ENCODE data around the gene HIPK1. TPM values are rescaled to one million over a fixed set of nuclear protein-coding genes. Genes with fewer than 3 reads are reported as not detected.

The HIPK1 gene
- total and polyA plus RNA-seq, 10 of the 15 experiments (the other 5 are each of a cell fraction or from before 2014, with no cell fraction given), result 4.2 to 33.9 (median 11.4) TPM

DNA sequence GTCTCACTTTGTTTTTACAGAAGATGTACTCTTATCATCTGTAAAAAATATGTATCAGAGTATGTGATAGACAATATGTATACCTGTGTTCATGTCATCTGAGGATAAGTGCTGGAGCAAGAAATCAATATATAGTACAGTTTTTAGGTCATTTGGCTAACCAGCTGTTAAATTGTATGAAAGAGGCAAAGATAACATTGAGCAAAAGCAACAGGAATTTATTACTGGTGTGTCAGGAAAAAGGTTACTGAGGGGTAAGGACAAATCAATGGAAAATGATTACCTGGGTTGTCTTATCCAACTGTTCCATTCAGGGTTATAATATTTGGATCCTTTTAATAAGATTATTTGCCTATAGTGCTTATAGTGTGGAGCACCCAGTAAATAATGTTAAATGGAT, 4.9 kb downstream of the HIPK1 start:
- Histone ChIP-seq H3K4me3 (no peak overlapping the region), H3K9me3 (replicated peaks; ENCODE audit: control insufficient read depth, insufficient read depth, low read length) (no peaks in the 10 kb centered on the region; the same call in 2 of the 3 replicates), H3K9ac (ENCODE audit: control insufficient read depth, insufficient read depth, low read length) (no peak overlapping the region), H4K20me1 (ENCODE audit: control insufficient read depth, insufficient read depth) (no peaks in the 10 kb centered on the region), H3K4me1 (ENCODE audit: control insufficient read depth, insufficient read depth, low read length) (no peaks in the 10 kb centered on the region), H3K27me3 (replicated peaks in 1 of 2; ENCODE audit: control insufficient read depth in 2 of 2, insufficient read depth in 2 of 2, low read length in 1 of 2) (no peaks in the 10 kb centered on the region), H3K36me3 (ENCODE audit: control insufficient read depth in 2 of 2, insufficient read depth in 2 of 2, low read length in 1 of 2) (no peaks in the 10 kb centered on the region), H3K27ac (ENCODE audit: control insufficient read depth, insufficient read depth) (no peak overlapping the region), H3K79me2 (ENCODE audit: control insufficient read depth, insufficient read depth, low read length) (peaks cover 91% of the 10 kb centered on the region), H2AFZ (ENCODE audit: control insufficient read depth, low read depth, low read length) (no peak overlapping the region), H3K4me2 (ENCODE audit: control insufficient read depth, insufficient read depth) (no peak overlapping the region)
- BruUV-seq (replicated peaks), result TSS peak; percentile 9
- POLR2A ChIA-PET, result interaction anchor here (0.6 to 2.4 kb wide), 3 partner anchors 8 to 122 kb away, joined by 3 to 12 read pairs (median 4); partner anchors contain the start of gene RSBN1
- no peak for DNase-seq (ENCODE audit: low read depth, low spot score)
- in situ Hi-C loops (cut with MboI) (no loop called here), intact Hi-C loops (cut with micrococcal nuclease; ENCODE audit: unreplicated experiment) (loop anchor here (5.0 kb wide), 1 partner anchor 97 kb away; no protein-coding TSS in a partner anchor)
- ATAC-seq, result no peak
- FAIRE-seq, result no peak
- RAD21 ChIA-PET (ENCODE audit: unreplicated experiment), result interaction anchor here (1.2 to 3.0 kb wide), 4 partner anchors 12 to 74 kb away, joined by 4 to 13 read pairs (median 5); no protein-coding TSS in a partner anchor
- SMC1A ChIA-PET (ENCODE audit: uncharacterized antibody, unreplicated experiment), result interaction anchor here (0.6 to 11.9 kb wide), 7 partner anchors 14 to 230 kb away, joined by 4 to 99 read pairs (median 5); no protein-coding TSS in a partner anchor
- CTCF ChIA-PET, result interaction anchor here (0.6 to 1.8 kb wide), 4 partner anchors 12 to 98 kb away, joined by 3 to 5 read pairs (median 4); partner anchors contain the start of gene OLFML3
- TF ChIP-seq BCL3 (IDR thresholded peaks at IDR 0.05; ENCODE audit: borderline replicate concordance, insufficient read depth, low read depth, low read length, poor library complexity, severe bottlenecking) (no peak), PAX5 (IDR thresholded peaks at IDR 0.05; ENCODE audit: borderline replicate concordance, low read depth, low read length) (no peak), CREB1 (IDR thresholded peaks at IDR 0.05; ENCODE audit: low read depth) (no peak), YBX1 (IDR thresholded peaks at IDR 0.05) (no peak), CBX5 (IDR thresholded peaks at IDR 0.05; ENCODE audit: low read depth) (no peak), REST (IDR thresholded peaks at IDR 0.05; ENCODE audit: low read depth, low read length) (no peak), NBN (IDR thresholded peaks at IDR 0.05) (no peak), CTCF (IDR thresholded peaks at IDR 0.05 in 2 of 3, conservative IDR thresholded peaks at IDR 0.05 in 1 of 3; ENCODE audit: control insufficient read depth in 2 of 3, extremely low read depth in 1 of 3, insufficient read depth in 1 of 3, low read depth in 3 of 3, low read length in 3 of 3) (no peak), EED (IDR thresholded peaks at IDR 0.05; ENCODE audit: low read depth) (no peak), SPI1 (IDR thresholded peaks at IDR 0.05; ENCODE audit: borderline replicate concordance, insufficient read depth, low read depth, low read length) (no peak), MXI1 (IDR thresholded peaks at IDR 0.05; ENCODE audit: low read depth, low read length) (no peak), ZNF274 (IDR thresholded peaks at IDR 0.05; ENCODE audit: insufficient read depth, insufficient read length) (no peak), CHD2 (IDR thresholded peaks at IDR 0.05; ENCODE audit: borderline replicate concordance, low read depth, low read length) (no peak)
- TF ChIP-seq, protein P1, sequence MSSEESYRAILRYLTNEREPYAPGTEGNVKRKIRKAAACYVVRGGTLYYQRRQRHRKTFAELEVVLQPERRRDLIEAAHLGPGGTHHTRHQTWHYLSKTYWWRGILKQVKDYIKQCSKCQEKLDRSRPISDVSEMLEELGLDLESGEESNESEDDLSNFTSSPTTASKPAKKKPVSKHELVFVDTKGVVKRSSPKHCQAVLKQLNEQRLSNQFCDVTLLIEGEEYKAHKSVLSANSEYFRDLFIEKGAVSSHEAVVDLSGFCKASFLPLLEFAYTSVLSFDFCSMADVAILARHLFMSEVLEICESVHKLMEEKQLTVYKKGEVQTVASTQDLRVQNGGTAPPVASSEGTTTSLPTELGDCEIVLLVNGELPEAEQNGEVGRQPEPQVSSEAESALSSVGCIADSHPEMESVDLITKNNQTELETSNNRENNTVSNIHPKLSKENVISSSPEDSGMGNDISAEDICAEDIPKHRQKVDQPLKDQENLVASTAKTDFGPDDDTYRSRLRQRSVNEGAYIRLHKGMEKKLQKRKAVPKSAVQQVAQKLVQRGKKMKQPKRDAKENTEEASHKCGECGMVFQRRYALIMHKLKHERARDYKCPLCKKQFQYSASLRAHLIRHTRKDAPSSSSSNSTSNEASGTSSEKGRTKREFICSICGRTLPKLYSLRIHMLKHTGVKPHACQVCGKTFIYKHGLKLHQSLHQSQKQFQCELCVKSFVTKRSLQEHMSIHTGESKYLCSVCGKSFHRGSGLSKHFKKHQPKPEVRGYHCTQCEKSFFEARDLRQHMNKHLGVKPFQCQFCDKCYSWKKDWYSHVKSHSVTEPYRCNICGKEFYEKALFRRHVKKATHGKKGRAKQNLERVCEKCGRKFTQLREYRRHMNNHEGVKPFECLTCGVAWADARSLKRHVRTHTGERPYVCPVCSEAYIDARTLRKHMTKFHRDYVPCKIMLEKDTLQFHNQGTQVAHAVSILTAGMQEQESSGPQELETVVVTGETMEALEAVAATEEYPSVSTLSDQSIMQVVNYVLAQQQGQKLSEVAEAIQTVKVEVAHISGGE (CRISPR knock-in tag; IDR thresholded peaks at IDR 0.05), result no peak

All from GM12878 (cell line).